ENCODE measurements around the gene PDGFB. TPM values are rescaled to one million over a fixed set of nuclear protein-coding genes. Genes with fewer than 3 reads are reported as not detected.

Gene PDGFB
- total and polyA plus RNA-seq, 2 donors (not counting 1 experiment from before 2014, with no cell fraction given): 0.04 TPM; not detected in 1

DNA sequence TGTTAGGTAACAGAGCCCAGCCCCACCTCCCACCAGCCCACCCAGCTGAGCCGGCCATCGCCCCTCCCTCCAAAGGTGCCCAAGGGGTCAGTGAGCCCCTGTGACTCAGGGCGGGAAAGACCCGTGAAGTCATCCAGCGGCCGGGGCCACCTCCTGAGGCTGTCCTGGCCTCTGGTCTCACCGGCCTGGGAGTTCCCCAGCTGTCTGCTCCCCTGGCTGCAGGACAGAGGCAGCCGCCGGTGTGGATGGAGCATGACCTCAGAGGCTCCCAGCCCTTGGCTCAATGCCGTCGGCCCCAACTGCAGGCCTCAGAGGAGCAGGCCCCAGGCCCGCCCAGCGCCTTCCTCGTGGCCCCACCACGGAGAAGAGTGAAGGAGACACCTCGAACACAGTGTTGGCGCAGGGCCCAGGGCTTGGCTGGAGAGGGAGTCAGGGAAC lies 46.0 kb upstream of the PDGFB start:
- POLR2A ChIA-PET: no interaction called here
- Histone ChIP-seq H3K36me3 (replicated peaks in 1 of 2; ENCODE audit: control extremely low read depth in 1 of 2, control insufficient read depth in 1 of 2, extremely low read depth in 1 of 2, insufficient read depth in 2 of 2, low read length in 1 of 2) (no peaks in the 10 kb centered on the region), H3K4me1 (ENCODE audit: control insufficient read depth in 2 of 2, insufficient read depth in 2 of 2, low read length in 2 of 2) (peaks cover 13 to 19% of the 10 kb centered on the region in 2 donors), H3K27ac (ENCODE audit: low read length in 2 of 2) (no peak overlapping the region), H2AFZ (ENCODE audit: insufficient read depth, low read depth, low read length, poor library complexity, severe bottlenecking) (no peak overlapping the region), H3K79me2 (ENCODE audit: control insufficient read depth, insufficient read depth, low read length) (no peaks in the 10 kb centered on the region), H3K4me3 (ENCODE audit: control extremely low read depth in 1 of 5, extremely low read depth in 1 of 5, insufficient read depth in 1 of 5, low read depth in 2 of 5, low read length in 4 of 5) (no peak overlapping the region), H3K27me3 (replicated peaks in 1 of 4; ENCODE audit: control extremely low read depth in 1 of 4, control insufficient read depth in 3 of 4, insufficient read depth in 4 of 4, low read length in 3 of 4) (peaks cover 0 to 4% (median 0%) of the 10 kb centered on the region in 4 experiments), H3K9me3 (ENCODE audit: control extremely low read depth in 1 of 3, control insufficient read depth in 2 of 3, insufficient read depth in 1 of 3, low read length in 2 of 3) (no peaks in the 10 kb centered on the region), H3K9ac (ENCODE audit: low read length) (no peak overlapping the region), H3K4me2 (replicated peaks; ENCODE audit: low read depth, low read length, poor library complexity, severe bottlenecking) (no peak overlapping the region), H4K20me1 (ENCODE audit: control insufficient read depth, insufficient read depth, low read length, poor library complexity, severe bottlenecking) (no peaks in the 10 kb centered on the region)
- ATAC-seq (ENCODE audit: low read depth) (no peak), DNase-seq (no peak)
- Mint-ChIP-seq H3K9me3 (ENCODE audit: insufficient read depth) (no peaks in the 10 kb centered on the region), H3K27me3 (peaks cover 6% of the 10 kb centered on the region), H3K27ac (no peak overlapping the region), H3K4me1 (peaks cover 12% of the 10 kb centered on the region), H3K4me3 (no peak overlapping the region)
- 83% methylated on average over 17 of the region's 17 CpGs for WGBS (ENCODE audit: insufficient coverage)
- intact Hi-C loops (cut with micrococcal nuclease): no loop called here
- CTCF ChIA-PET: interaction anchor here (1.0 kb wide), 1 partner anchor 19 kb away, joined by 3 read pairs; no protein-coding TSS in a partner anchor
- TF ChIP-seq EZH2 (IDR thresholded peaks at IDR 0.05; ENCODE audit: borderline replicate concordance, insufficient read depth, low read depth, low read length, poor library complexity, severe bottlenecking): no peak
- no peak for TF ChIP-seq CTCF (IDR thresholded peaks at IDR 0.05)

DNA sequence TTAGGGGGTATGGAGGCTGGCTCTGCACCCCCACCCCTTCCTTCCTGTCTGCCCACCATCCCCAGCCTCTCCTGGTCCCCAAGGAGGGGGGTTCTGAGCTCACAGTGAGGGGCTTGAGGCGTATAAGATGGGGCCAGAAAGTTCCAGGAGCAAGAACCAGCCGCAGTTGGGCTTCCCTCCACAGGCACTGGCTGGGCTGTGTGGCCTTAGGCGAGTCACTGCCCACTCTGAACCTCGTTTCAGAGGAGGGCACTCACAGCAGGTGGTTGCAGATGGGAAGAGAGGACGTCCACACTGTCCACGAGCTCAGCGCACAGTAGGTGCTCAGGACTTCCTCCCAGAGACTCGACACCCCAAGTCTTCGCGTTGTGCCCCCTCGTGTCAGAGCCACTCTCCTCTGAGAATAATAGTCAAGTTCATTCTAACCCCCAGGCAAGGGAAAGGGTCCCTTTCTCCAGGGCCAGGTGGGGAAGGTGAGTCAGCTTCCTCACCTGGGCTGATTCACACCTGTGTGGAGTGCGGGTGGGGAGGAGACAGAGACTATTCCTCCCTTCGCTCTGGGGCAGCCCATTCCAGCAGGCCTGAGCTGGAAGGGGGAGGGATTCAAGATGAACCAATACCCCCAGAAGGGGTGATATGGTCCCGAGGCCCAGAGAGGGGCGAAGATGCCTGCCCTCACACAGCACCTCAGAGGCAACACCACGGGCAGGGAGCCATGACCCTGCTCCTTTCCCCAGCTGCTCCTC lies 45.4 kb upstream of the PDGFB start:
- WGBS (ENCODE audit: insufficient coverage): 97% methylated on average over 10 of the region's 16 CpGs
- intact Hi-C loops (cut with micrococcal nuclease): no loop called here
- Mint-ChIP-seq H3K4me1 (peaks cover 12% of the 10 kb centered on the region), H3K27me3 (peaks cover 6% of the 10 kb centered on the region), H3K9me3 (ENCODE audit: insufficient read depth) (no peaks in the 10 kb centered on the region), H3K27ac (no peak overlapping the region), H3K4me3 (no peak overlapping the region)
- CTCF ChIA-PET: interaction anchor here (1.0 kb wide), 1 partner anchor 19 kb away, joined by 3 read pairs; no protein-coding TSS in a partner anchor
- Histone ChIP-seq H4K20me1 (ENCODE audit: control insufficient read depth, insufficient read depth, low read length, poor library complexity, severe bottlenecking) (no peaks in the 10 kb centered on the region), H2AFZ (ENCODE audit: insufficient read depth, low read depth, low read length, poor library complexity, severe bottlenecking) (no peak overlapping the region), H3K4me2 (replicated peaks; ENCODE audit: low read depth, low read length, poor library complexity, severe bottlenecking) (no peak overlapping the region), H3K9ac (ENCODE audit: low read length) (no peak overlapping the region), H3K4me3 (ENCODE audit: control extremely low read depth in 1 of 5, extremely low read depth in 1 of 5, insufficient read depth in 1 of 5, low read depth in 2 of 5, low read length in 4 of 5) (no peak overlapping the region), H3K4me1 (ENCODE audit: control insufficient read depth in 2 of 2, insufficient read depth in 2 of 2, low read length in 2 of 2) (peaks cover 13 to 19% of the 10 kb centered on the region in 2 donors), H3K27me3 (replicated peaks in 1 of 4; ENCODE audit: control extremely low read depth in 1 of 4, control insufficient read depth in 3 of 4, insufficient read depth in 4 of 4, low read length in 3 of 4) (peaks cover 0 to 4% (median 0%) of the 10 kb centered on the region in 4 experiments), H3K27ac (ENCODE audit: low read length in 2 of 2) (no peak overlapping the region), H3K79me2 (ENCODE audit: control insufficient read depth, insufficient read depth, low read length) (no peaks in the 10 kb centered on the region), H3K9me3 (ENCODE audit: control extremely low read depth in 1 of 3, control insufficient read depth in 2 of 3, insufficient read depth in 1 of 3, low read length in 2 of 3) (peaks cover 0 to 4% (median 1%) of the 10 kb centered on the region in 3 donors), H3K36me3 (replicated peaks in 1 of 2; ENCODE audit: control extremely low read depth in 1 of 2, control insufficient read depth in 1 of 2, extremely low read depth in 1 of 2, insufficient read depth in 2 of 2, low read length in 1 of 2) (no peaks in the 10 kb centered on the region)
- ATAC-seq (ENCODE audit: low read depth): no peak
- POLR2A ChIA-PET: no interaction called here
- DNase-seq: no peak
- TF ChIP-seq CTCF (IDR thresholded peaks at IDR 0.05) (no peak), EZH2 (IDR thresholded peaks at IDR 0.05; ENCODE audit: borderline replicate concordance, insufficient read depth, low read depth, low read length, poor library complexity, severe bottlenecking) (no peak)

All from B cell (primary cell).